Measurements from ENCODE around the gene AUTS2. TPM values are rescaled to one million over a fixed set of nuclear protein-coding genes. Genes with fewer than 3 reads are reported as not detected.

Gene AUTS2
- total RNA-seq, 4 donors from 2014 or later = 29.8 to 114 (median 59.4) TPM

DNA sequence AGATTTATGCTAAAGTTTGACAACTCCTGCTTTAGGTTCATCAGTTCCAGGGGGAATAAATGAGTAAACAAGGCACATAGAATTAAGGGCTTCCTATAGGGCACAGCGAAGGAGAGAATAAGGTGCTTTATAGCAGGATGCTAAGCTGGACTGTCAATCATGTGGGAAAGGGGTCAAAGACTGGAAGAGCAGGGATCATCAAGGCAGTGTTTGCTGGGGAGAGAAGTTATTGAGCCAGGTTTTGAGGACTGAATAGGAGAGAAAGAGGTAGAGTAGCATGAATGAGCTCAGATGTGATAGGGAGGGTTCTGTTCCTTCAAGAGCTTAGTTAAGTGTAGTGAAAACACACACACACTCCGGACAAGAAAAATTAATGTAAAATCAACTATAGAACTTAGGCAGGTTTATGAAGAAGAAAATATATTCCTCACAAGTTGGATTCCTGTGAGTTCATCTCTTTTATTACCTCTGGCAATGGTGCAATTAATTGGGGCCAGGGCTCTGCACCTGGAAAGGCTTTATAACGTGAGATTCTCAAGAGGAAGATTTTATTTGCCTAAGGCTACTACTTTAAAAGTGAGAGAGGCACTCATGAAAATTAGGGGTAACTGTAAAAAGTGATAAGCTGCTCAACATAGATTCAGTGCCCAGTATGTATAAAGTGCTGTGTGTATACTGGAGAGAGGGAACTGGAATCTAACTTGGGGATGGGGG, 222.4 kb downstream of the AUTS2 start:
- WGBS, 2 donors (ENCODE audit: low coverage in 1 of 2) = 60 to 66% methylated on average over 3 of the region's 3 CpGs
- Histone ChIP-seq H3K27me3 (no peaks in the 10 kb centered on the region), H3K4me3 (no peak overlapping the region), H3K36me3 (no peaks in the 10 kb centered on the region), H3K4me1 (peaks cover 0 to 25% (median 6%) of the 10 kb centered on the region in 4 donors), H3K27ac (no peak overlapping the region), H3K9me3 (no peaks in the 10 kb centered on the region)
- DNase-seq = no peak
- TF ChIP-seq EP300 (IDR thresholded peaks at IDR 0.05; ENCODE audit: low read depth) (no peak), POLR2AphosphoS5 (IDR thresholded peaks at IDR 0.05) (no peak), CTCF (IDR thresholded peaks at IDR 0.05) (no peak), POLR2A (IDR thresholded peaks at IDR 0.05) (no peak)
- in situ Hi-C loops (cut with MboI; ENCODE audit: low pct_ligation_motif_present in 1 of 4, low pct_unique_long_range_greater_than_20kb in 1 of 4, low sequenced_read_pairs in 3 of 4) (no loop called here), intact Hi-C loops (cut with DNase I; ENCODE audit: low total_unique reads) (no loop called here)

DNA sequence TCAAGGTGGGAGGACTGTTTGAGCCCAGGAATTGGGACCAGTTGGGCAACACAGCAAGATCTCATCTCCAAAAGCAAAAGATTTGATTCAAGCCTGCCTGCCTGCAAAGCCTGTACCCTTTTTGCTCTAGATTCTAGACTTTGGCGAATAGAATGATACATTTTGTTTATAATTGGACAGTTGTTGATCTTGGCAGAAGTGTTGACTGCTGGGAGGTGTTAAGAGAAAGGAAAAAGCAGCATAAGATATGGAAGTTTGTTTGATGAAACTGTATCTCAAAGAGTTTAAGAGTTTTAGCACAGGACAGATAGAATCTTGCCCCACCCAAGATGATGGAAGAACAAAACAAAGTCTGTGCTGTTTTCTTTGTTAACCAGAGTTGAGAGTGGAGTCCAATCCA, 224.1 kb downstream of the AUTS2 start:
- TF ChIP-seq POLR2A (IDR thresholded peaks at IDR 0.05) = no peak
- TF ChIP-seq CTCF (IDR thresholded peaks at IDR 0.05) = no peak
- no peak for TF ChIP-seq EP300 (IDR thresholded peaks at IDR 0.05; ENCODE audit: low read depth)
- TF ChIP-seq POLR2AphosphoS5 (IDR thresholded peaks at IDR 0.05) = no peak
- no peak overlapping the region for H3K4me3 ChIP-seq
- H3K36me3 ChIP-seq = no peaks in the 10 kb centered on the region
- H3K9me3 ChIP-seq = no peaks in the 10 kb centered on the region
- H3K27me3 ChIP-seq = no peaks in the 10 kb centered on the region
- peaks cover 0 to 28% (median 6%) of the 10 kb centered on the region in 4 donors for H3K4me1 ChIP-seq
- in situ Hi-C loops (cut with MboI; ENCODE audit: low pct_ligation_motif_present in 1 of 4, low pct_unique_long_range_greater_than_20kb in 1 of 4, low sequenced_read_pairs in 3 of 4) (no loop called here), intact Hi-C loops (cut with DNase I; ENCODE audit: low total_unique reads) (no loop called here)
- WGBS, 2 donors (ENCODE audit: low coverage in 1 of 2) = 29 to 68% methylated on average over 1 of the region's 1 CpG
- DNase-seq = no peak
- no peak overlapping the region for H3K27ac ChIP-seq

- H3K9me3 ChIP-seq = no peaks in the 10 kb centered on the region
- H3K4me1 ChIP-seq = peaks cover 0 to 21% (median 2%) of the 10 kb centered on the region in 4 donors
- H3K27me3 ChIP-seq = no peaks in the 10 kb centered on the region
- DNase-seq = no peak
- WGBS, 2 donors (ENCODE audit: low coverage in 1 of 2) = 72 to 88% methylated on average over 2 to 6 of the region's 6 CpGs
- intact Hi-C loops (cut with DNase I; ENCODE audit: low total_unique reads) (no loop called here), in situ Hi-C loops (cut with MboI; ENCODE audit: low pct_ligation_motif_present in 1 of 4, low pct_unique_long_range_greater_than_20kb in 1 of 4, low sequenced_read_pairs in 3 of 4) (no loop called here)
- H3K36me3 ChIP-seq = no peaks in the 10 kb centered on the region
- TF ChIP-seq EP300 (IDR thresholded peaks at IDR 0.05; ENCODE audit: low read depth) = no peak
- TF ChIP-seq CTCF (IDR thresholded peaks at IDR 0.05) = no peak
- no peak for TF ChIP-seq POLR2AphosphoS5 (IDR thresholded peaks at IDR 0.05)
- no peak for TF ChIP-seq POLR2A (IDR thresholded peaks at IDR 0.05)
- no peak overlapping the region for H3K27ac ChIP-seq
- no peak overlapping the region for H3K4me3 ChIP-seq
These were observed 225.0 kb downstream of the AUTS2 start for GRCh38 chr7:69823151-69823744.

- no peak for TF ChIP-seq CTCF (IDR thresholded peaks at IDR 0.05)
- no peak for TF ChIP-seq EP300 (IDR thresholded peaks at IDR 0.05; ENCODE audit: low read depth)
- no peak for TF ChIP-seq POLR2A (IDR thresholded peaks at IDR 0.05)
- no peaks in the 10 kb centered on the region for H3K36me3 ChIP-seq
- H3K9me3 ChIP-seq = no peaks in the 10 kb centered on the region
- peaks cover 0 to 15% (median 0%) of the 10 kb centered on the region in 4 donors for H3K4me1 ChIP-seq
- no peaks in the 10 kb centered on the region for H3K27me3 ChIP-seq
- H3K4me3 ChIP-seq = no peak overlapping the region
- intact Hi-C loops (cut with DNase I; ENCODE audit: low total_unique reads) (no loop called here), in situ Hi-C loops (cut with MboI; ENCODE audit: low pct_ligation_motif_present in 1 of 4, low pct_unique_long_range_greater_than_20kb in 1 of 4, low sequenced_read_pairs in 3 of 4) (no loop called here)
- no peak overlapping the region for H3K27ac ChIP-seq
- no peak for DNase-seq
- WGBS, 2 donors (ENCODE audit: low coverage in 1 of 2) = 55 to 66% methylated on average over 7 of the region's 7 CpGs
These were observed 227.1 kb downstream of the AUTS2 start for GRCh38 chr7:69825113-69825972.
